ENCODE data around the gene NAP1L1.

Gene NAP1L1

DNA sequence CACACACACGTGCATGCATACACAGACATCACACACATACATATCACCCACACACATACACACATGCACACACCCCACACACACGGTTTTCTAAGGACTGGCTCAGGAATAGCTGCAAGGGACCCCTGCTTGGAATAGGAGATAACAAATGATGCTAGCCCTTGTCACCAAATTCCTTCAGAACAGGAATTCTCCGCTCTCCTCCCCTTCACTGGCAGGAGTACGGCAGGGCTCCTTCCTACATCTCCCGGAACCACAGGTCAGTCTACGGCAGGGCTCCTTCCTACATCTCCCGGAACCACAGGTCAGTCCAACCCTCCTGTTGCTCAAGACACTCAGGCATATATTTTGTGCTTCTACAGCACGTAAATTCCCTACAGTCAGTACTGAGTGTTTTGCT lies 76.8 kb downstream of the NAP1L1 start:
- DNase-seq (ENCODE audit: low read depth in 2 of 2) = no peak
- no peak overlapping the region for H3K4me3 ChIP-seq (replicated peaks in 1 of 2; ENCODE audit: low read depth in 2 of 2, low read length in 2 of 2)
- TF ChIP-seq, protein P1, sequence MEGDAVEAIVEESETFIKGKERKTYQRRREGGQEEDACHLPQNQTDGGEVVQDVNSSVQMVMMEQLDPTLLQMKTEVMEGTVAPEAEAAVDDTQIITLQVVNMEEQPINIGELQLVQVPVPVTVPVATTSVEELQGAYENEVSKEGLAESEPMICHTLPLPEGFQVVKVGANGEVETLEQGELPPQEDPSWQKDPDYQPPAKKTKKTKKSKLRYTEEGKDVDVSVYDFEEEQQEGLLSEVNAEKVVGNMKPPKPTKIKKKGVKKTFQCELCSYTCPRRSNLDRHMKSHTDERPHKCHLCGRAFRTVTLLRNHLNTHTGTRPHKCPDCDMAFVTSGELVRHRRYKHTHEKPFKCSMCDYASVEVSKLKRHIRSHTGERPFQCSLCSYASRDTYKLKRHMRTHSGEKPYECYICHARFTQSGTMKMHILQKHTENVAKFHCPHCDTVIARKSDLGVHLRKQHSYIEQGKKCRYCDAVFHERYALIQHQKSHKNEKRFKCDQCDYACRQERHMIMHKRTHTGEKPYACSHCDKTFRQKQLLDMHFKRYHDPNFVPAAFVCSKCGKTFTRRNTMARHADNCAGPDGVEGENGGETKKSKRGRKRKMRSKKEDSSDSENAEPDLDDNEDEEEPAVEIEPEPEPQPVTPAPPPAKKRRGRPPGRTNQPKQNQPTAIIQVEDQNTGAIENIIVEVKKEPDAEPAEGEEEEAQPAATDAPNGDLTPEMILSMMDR (IDR thresholded peaks at IDR 0.05; ENCODE audit: low read depth, low read length) = no peak

DNA sequence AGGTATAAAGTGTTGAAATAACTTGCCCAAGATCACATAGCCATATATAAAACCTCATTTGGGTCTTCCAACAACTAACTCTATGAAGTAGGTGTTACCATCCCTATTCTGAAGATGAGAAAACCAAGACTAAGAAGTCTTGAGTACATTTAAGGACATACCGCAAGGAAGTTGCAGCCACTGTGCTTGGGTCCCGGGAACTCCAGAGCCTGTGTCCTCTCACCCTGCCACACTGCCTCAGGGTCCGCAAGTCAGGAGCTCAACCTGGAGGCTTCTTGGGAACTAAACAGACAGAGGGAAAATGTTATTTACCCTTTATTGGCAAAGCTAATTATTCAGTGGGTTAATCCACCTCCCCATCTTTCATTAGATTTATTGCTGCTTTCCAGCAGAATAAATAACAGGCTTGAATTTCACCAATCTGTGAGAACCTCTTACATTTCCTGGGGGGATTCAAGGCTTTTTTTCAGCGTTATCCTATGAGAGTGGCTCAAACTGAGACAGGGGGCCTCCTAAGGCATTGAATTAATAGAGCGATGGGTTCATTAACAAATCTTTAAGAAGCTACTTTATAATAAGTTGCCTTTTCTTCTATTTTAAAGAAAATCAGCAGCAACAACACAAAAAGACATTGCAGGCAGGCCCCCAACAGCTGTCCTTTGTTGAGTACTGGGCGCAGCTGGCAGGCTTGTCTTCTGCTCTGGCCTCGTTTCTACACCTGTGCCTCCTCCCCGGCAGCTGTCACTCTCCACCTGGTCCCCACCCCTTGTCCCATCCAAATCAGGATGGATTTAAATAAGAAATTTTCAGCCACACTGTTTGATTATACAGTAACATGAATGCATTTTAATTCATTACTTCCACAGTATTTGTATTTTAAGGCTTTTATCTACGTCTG lies 78.2 kb downstream of the NAP1L1 start:
- no peak overlapping the region for H3K4me3 ChIP-seq (replicated peaks in 1 of 2; ENCODE audit: low read depth in 2 of 2, low read length in 2 of 2)
- no peak for DNase-seq (ENCODE audit: low read depth in 2 of 2)
- TF ChIP-seq, protein P1 (IDR thresholded peaks at IDR 0.05; ENCODE audit: low read depth, low read length) = no peak

DNA sequence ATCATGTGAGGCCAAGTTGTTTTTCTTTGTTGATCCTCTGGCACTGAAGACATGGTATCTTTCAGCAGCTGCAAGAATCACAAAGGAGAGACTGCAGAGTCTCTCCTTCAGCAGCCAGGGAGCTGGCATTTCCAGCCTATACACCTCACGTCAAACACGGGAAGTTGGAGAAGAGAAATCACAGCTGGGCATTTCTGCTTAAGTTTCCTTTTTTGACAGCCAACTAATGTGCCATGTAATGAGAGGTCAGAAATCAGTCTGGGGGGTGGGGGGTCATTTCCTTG lies 81.2 kb downstream of the NAP1L1 start:
- no peak for DNase-seq (ENCODE audit: low read depth in 2 of 2)
- TF ChIP-seq, protein P1 (IDR thresholded peaks at IDR 0.05; ENCODE audit: low read depth, low read length) = no peak
- H3K4me3 ChIP-seq (replicated peaks in 1 of 2; ENCODE audit: low read depth in 2 of 2, low read length in 2 of 2) = no peak overlapping the region

DNA sequence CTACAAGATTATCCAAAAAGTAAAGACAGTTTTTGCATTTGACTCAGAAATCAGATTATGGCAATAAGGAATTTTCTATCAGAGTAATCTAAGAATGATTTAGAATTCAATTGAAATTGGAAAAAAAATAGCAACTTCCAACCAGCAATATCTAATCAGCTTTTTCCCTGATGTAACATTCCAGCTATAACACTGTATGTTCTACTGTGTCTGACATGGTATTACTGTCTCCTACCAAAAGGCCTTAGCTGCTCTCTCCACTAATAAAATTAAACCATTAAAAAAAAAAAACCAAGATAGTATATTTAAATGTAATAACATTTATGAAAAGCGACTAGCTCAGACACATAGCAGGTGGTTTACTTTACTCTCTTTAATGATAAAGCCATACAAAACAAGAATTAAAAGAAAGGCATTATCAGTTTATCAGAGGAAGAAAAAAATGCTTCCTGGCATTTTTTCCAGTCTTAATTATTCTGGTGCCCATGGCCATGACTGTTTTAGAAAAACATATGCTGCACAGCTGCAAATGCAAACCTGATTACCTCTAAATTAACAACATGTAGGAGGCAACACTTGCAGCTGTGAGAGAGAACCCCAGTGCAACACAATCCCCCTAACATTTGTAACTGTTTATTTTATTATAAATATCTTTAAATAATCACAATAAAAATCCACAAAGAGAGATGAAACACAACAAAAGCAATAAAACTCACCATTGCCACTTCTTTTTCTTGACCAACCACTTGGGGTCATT lies 81.7 kb downstream of the NAP1L1 start:
- TF ChIP-seq, protein P1 (IDR thresholded peaks at IDR 0.05; ENCODE audit: low read depth, low read length) = no peak
- no peak overlapping the region for H3K4me3 ChIP-seq (replicated peaks in 1 of 2; ENCODE audit: low read depth in 2 of 2, low read length in 2 of 2)
- no peak for DNase-seq (ENCODE audit: low read depth in 2 of 2)

DNA sequence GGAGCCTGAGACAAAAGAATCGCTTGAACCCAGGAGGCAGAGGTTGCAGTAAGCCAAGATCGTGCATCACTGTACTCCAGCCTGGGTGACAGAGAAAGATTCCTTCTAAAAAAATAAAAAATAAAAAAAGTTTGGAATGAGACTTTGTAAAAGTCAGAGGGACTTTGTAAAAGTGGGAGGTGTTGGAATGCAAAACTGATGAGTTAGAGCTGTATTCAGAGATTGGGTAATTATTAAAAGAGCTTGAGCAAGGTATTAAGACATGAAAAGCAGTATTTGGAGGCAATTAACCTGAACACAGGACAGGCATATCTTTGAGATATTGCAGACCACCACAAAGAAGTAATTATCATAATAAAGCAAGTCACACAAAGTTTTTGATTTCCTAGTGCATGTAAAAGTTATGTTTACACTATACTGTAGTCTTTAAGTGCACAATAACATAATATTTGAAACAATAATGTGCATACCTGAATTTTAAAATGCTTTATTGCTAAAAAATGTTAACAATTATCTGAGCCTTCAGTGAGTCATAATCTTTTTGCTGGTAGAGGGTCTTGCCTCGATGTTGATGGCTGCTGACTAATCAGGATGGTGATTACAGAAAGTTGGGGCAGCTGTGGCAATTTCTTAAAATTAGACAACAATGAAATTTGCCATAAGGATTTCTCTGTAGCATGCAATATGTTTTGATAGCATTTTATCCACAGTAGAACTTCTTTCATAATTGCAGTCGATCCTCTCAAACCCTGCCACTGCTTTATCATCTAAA lies 86.0 kb downstream of the NAP1L1 start:
- TF ChIP-seq, protein P1 (IDR thresholded peaks at IDR 0.05; ENCODE audit: low read depth, low read length) = no peak
- peak; percentile 38 to 40 for DNase-seq (ENCODE audit: low read depth in 2 of 2)
- H3K4me3 ChIP-seq (replicated peaks in 1 of 2; ENCODE audit: low read depth in 2 of 2, low read length in 2 of 2) = no peak overlapping the region

DNA sequence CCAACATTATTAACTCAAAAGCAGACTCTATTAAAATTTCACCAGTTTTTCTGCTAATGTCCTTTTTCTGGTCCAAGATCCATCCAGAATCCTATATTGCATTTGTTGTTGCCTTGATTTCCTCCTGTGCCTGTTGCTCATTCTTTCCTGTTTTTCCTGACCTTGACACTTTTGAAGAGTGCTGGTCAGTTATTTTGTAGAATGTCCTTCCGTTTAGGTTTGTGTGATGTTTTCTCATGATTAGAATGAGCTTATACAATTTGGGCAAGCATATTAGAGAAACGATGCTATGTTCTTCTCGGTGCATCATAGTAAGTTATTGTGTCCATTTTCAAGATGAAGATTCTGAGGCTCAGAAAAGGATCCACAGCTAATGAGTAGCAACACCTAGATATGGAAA lies 86.8 kb downstream of the NAP1L1 start:
- H3K4me3 ChIP-seq (replicated peaks in 1 of 2; ENCODE audit: low read depth in 2 of 2, low read length in 2 of 2) = no peak overlapping the region
- peak in 1 of 2 donors; percentile 18 for DNase-seq (ENCODE audit: low read depth in 2 of 2)
- TF ChIP-seq, protein P1 (IDR thresholded peaks at IDR 0.05; ENCODE audit: low read depth, low read length) = no peak
